CD4-positive, alpha-beta T cell (primary cell): ENCODE data around the gene OR9I1. TPM values are rescaled to one million over a fixed set of nuclear protein-coding genes. Genes with fewer than 3 reads are reported as not detected.

Experiments used
- ATAC-seq: fragments of 200-7000 bp; cut with Tn5 transposase; one replicate; pipeline ENCODE4 v1.10.0; 2022; ENCODE audit warnings: mild to moderate bottlenecking; ENCODE audit not compliant: poor library complexity
- CTCF ChIA-PET: fragments of 350-600 bp; sonication (Branson Sonifier 250); formaldehyde crosslinking; loops from one replicate; lab custom pipeline; 2021; ENCODE audit warnings: antibody characterized with exemption, inconsistent platforms; lab: Charles Lee
- POLR2A ChIA-PET: fragments of 350-600 bp; sonication (Branson Sonifier 250); formaldehyde crosslinking; loops from one replicate; lab custom pipeline; 2021; ENCODE audit warnings: antibody characterized with exemption, inconsistent platforms; lab: Charles Lee
- DNase-seq, 14 experiments: peaks; one replicate each; pipeline ENCODE4 v3.0.0-alpha.2; 2013 to 2020; ENCODE audit warnings: mixed read lengths in 2 of 14
- H3K27ac ChIP-seq, 2 donors: one replicate each; pipeline versions ENCODE4 v1.5.1 to v1.7.0; 2013; ENCODE audit warnings: low read length in 2 of 2, low read depth in 1 of 2, mild to moderate bottlenecking in 1 of 2
- H3K27me3 ChIP-seq, 2 experiments: 1 replicate in 1 of 2; 2 replicates in 1 of 2; pipeline versions ENCODE4 v1.6.1 to v1.7.0; 2013; ENCODE audit warnings: low read length in 2 of 2, control low read depth in 1 of 2, mild to moderate bottlenecking in 1 of 2, moderate library complexity in 1 of 2; ENCODE audit not compliant: insufficient read depth in 2 of 2, control insufficient read depth in 1 of 2
- H3K36me3 ChIP-seq: one replicate; pipeline ENCODE4 v1.6.1; 2013; ENCODE audit warnings: low read length, control low read depth; ENCODE audit not compliant: insufficient read depth
- H3K4me1 ChIP-seq: one replicate; pipeline ENCODE4 v1.6.1; 2013; ENCODE audit warnings: low read length, control low read depth; ENCODE audit not compliant: insufficient read depth
- H3K4me3 ChIP-seq: one replicate; pipeline ENCODE4 v1.5.1; 2013; ENCODE audit warnings: mild to moderate bottlenecking, low read length, moderate library complexity
- H3K9me3 ChIP-seq, 2 experiments: 1 replicate in 1 of 2; 2 replicates in 1 of 2; pipeline versions ENCODE4 v1.6.1 to v1.7.0; 2013; ENCODE audit warnings: low read length in 2 of 2, mild to moderate bottlenecking in 2 of 2, control low read depth in 1 of 2, moderate library complexity in 1 of 2; ENCODE audit not compliant: control insufficient read depth in 1 of 2, insufficient read depth in 1 of 2
- H3K27ac Mint-ChIP-seq: one replicate; pipeline ENCODE4 v1.8.0; 2020; ENCODE audit warnings: mixed read lengths
- H3K27me3 Mint-ChIP-seq: one replicate; pipeline ENCODE4 v1.8.0; 2021; ENCODE audit warnings: mixed read lengths
- H3K36me3 Mint-ChIP-seq: one replicate; pipeline ENCODE4 v1.8.0; 2021; ENCODE audit warnings: low read depth, mixed read lengths
- H3K4me1 Mint-ChIP-seq: one replicate; pipeline ENCODE4 v1.8.0; 2021; ENCODE audit warnings: low read depth, mixed read lengths
- H3K4me3 Mint-ChIP-seq: one replicate; pipeline ENCODE4 v1.8.0; 2020; ENCODE audit warnings: mild to moderate bottlenecking, mixed read lengths
- H3K9me3 Mint-ChIP-seq: one replicate; pipeline ENCODE4 v1.8.0; 2020; ENCODE audit warnings: mixed read lengths
- CTCF ChIP-seq: fragments of 200-600 bp; IDR thresholded peaks from one replicate; pipeline ENCODE4 v1.8.0; 2022; ENCODE audit warnings: antibody characterized with exemption, mild to moderate bottlenecking
- intact Hi-C, 2 experiments: fragments of 100-400 bp; cut with DNase I in 1 of 2; cut with micrococcal nuclease in 1 of 2; formaldehyde crosslinking; loops; one replicate each; pipeline versions ENCODE4 v1.15.1 to v1.9.0; 2023 to 2025; cut with DNase I, micrococcal nuclease
- total RNA-seq, 174 experiments: library from RNA in 2 of 174; stranded (reverse) in 2 of 174; gene quantifications; one replicate each; pipeline ENCODE4 v1.2.3 and lab custom pipeline; 2021 to 2026

The OR9I1 gene
- total RNA-seq, 2 experiments from 2014 or later: not detected

- ChIA-PET POLR2A (no interaction called here), CTCF (no interaction called here)
- Mint-ChIP-seq H3K4me1 (no peaks in the 10 kb centered on the region), H3K9me3 (no peaks in the 10 kb centered on the region), H3K27me3 (peaks cover 9% of the 10 kb centered on the region), H3K4me3 (no peak overlapping the region), H3K36me3 (no peaks in the 10 kb centered on the region), H3K27ac (no peak overlapping the region)
- ATAC-seq (no peak), DNase-seq (no peak)
- no peaks in the 10 kb centered on the region for H3K4me1 ChIP-seq
- H3K4me3 ChIP-seq: no peak overlapping the region
- H3K27ac ChIP-seq: no peak overlapping the region
- no peaks in the 10 kb centered on the region for H3K36me3 ChIP-seq
- intact Hi-C loops: no loop called here
- no peaks in the 10 kb centered on the region for H3K27me3 ChIP-seq
- H3K9me3 ChIP-seq: no peaks in the 10 kb centered on the region
- TF ChIP-seq CTCF: no peak
Observed at GRCh38 chr11:58068655-58069054, 56.7 kb downstream of the OR9I1 start.

DNA sequence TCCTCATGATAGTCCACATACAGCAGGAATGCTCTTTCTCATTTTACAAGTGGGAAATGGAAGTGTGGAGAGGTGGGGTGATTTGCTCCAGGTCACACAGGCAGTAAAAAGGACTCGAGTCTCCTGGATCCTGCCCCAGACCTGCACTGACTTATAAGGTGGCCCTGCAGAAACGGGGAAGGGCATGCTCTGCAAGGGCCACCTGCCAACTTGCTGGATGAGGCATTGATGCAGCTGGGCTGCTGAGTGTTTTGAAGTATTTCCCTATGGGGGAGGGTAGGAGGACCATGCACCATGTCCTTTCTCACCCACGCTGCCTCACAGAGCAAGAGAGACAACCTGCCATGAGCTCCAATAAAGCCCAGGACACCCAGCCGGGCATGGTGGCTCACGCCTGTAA lies 57.6 kb downstream of the OR9I1 start:
- no peak for DNase-seq
- TF ChIP-seq CTCF: no peak
- Histone ChIP-seq H3K27ac (no peak overlapping the region), H3K27me3 (no peaks in the 10 kb centered on the region), H3K36me3 (no peaks in the 10 kb centered on the region), H3K9me3 (no peaks in the 10 kb centered on the region), H3K4me1 (no peaks in the 10 kb centered on the region), H3K4me3 (no peak overlapping the region)
- Mint-ChIP-seq H3K36me3 (no peaks in the 10 kb centered on the region), H3K9me3 (no peaks in the 10 kb centered on the region), H3K27me3 (peaks cover 13% of the 10 kb centered on the region), H3K4me1 (no peaks in the 10 kb centered on the region), H3K4me3 (no peak overlapping the region), H3K27ac (no peak overlapping the region)
- ATAC-seq: no peak
- intact Hi-C loops: no loop called here
- ChIA-PET CTCF (no interaction called here), POLR2A (no interaction called here)

Other genes starting within 250 kb of the OR9I1 start
- not detected for gene OR9Q1, start 101.6 kb downstream of the OR9I1 start, total RNA-seq
- gene OR6Q1, start 94.6 kb downstream of the OR9I1 start, total RNA-seq: not detected
- gene OR9Q2, start 63.5 kb upstream of the OR9I1 start, total RNA-seq: not detected
- gene OR1S2, start 78.6 kb upstream of the OR9I1 start, total RNA-seq: not detected
- not detected for gene OR1S1, start 87.2 kb upstream of the OR9I1 start, total RNA-seq
- gene OR10Q1, start 103.4 kb upstream of the OR9I1 start, total RNA-seq: not detected
- gene OR10W1, start 142.7 kb upstream of the OR9I1 start, total RNA-seq: not detected
- gene OR5B17, start 233.5 kb upstream of the OR9I1 start, total RNA-seq: not detected